Hepatocyte (in vitro differentiated cells): ENCODE data around the gene TBC1D22B. TPM values are rescaled to one million over a fixed set of nuclear protein-coding genes. Genes with fewer than 3 reads are reported as not detected.
"Not testable (repeated sequence)": the region's sequence is repeated elsewhere in the genome, so short reads cannot be mapped to it uniquely, and the experiment has no call there.

Source experiments
- DNase-seq: peaks from one replicate; pipeline ENCODE4 v3.0.0-alpha.2; 2016; ENCODE audit warnings: low spot score
- H2AFZ ChIP-seq: fragments of 200-600 bp; sonication (generic); 2 replicates; pipeline ENCODE4 v1.6.0; 2016; ENCODE audit warnings: antibody characterized with exemption, mild to moderate bottlenecking
- H3K27ac ChIP-seq: fragments of 200-600 bp; sonication (generic); 2 replicates; pipeline ENCODE4 v1.5.1; 2016; ENCODE audit warnings: mild to moderate bottlenecking
- H3K27me3 ChIP-seq: fragments of 200-600 bp; sonication (generic); 2 replicates; pipeline ENCODE4 v1.6.1; 2016
- H3K36me3 ChIP-seq: fragments of 200-600 bp; sonication (generic); replicated peaks from 2 replicates; pipeline ENCODE4 v1.5.1; 2016; ENCODE audit warnings: low read depth; ENCODE audit not compliant: insufficient read depth
- H3K4me1 ChIP-seq: fragments of 200-600 bp; sonication (generic); 2 replicates; pipeline ENCODE4 v1.5.1; 2016; ENCODE audit warnings: mild to moderate bottlenecking, moderate library complexity; ENCODE audit not compliant: insufficient read depth
- H3K4me2 ChIP-seq: fragments of 200-600 bp; sonication (generic); 2 replicates; pipeline ENCODE4 v1.6.0; 2016
- H3K4me3 ChIP-seq: fragments of 200-600 bp; sonication (generic); 2 replicates; pipeline ENCODE4 v1.5.1; 2016; ENCODE audit warnings: mild to moderate bottlenecking
- H3K79me2 ChIP-seq: fragments of 200-600 bp; sonication (generic); 2 replicates; pipeline ENCODE4 v1.6.0; 2017; ENCODE audit warnings: mild to moderate bottlenecking
- H3K9me2 ChIP-seq: fragments of 200-600 bp; sonication (generic); replicated peaks from 2 replicates; pipeline ENCODE4 v1.6.0; 2017; ENCODE audit warnings: mild to moderate bottlenecking; ENCODE audit not compliant: insufficient read depth
- H3K9me3 ChIP-seq: fragments of 200-600 bp; sonication (generic); 2 replicates; pipeline ENCODE4 v1.5.1; 2016; ENCODE audit warnings: low read depth, mild to moderate bottlenecking
- H4K20me1 ChIP-seq: fragments of 200-600 bp; sonication (generic); 2 replicates; pipeline ENCODE4 v1.6.0; 2016; ENCODE audit warnings: mild to moderate bottlenecking; ENCODE audit not compliant: insufficient read depth, poor library complexity, severe bottlenecking
- CTCF ChIP-seq: fragments of 200-600 bp; sonication (generic); IDR thresholded peaks from 2 replicates; pipeline ENCODE4 v1.5.1; 2016; ENCODE audit warnings: antibody characterized with exemption, mild to moderate bottlenecking; ENCODE audit not compliant: poor library complexity
- EZH2 ChIP-seq: fragments of 200-600 bp; sonication (generic); IDR thresholded peaks from 2 replicates; pipeline ENCODE4 v1.6.1; 2016; ENCODE audit warnings: antibody characterized with exemption, mild to moderate bottlenecking, borderline replicate concordance
- EZH2phosphoT487 ChIP-seq: fragments of 200-600 bp; sonication (generic); IDR thresholded peaks from one replicate; pipeline ENCODE4 v1.6.1; 2018; ENCODE audit warnings: antibody characterized with exemption, mild to moderate bottlenecking, low read depth, moderate library complexity; ENCODE audit not compliant: unreplicated experiment, severe bottlenecking
- WGBS: methylation state at CpG from one replicate; pipeline ENCODE4 v1.1.6; 2016; ENCODE audit warnings: low lambda C conversion rate; ENCODE audit errors: missing lambda C conversion rate; 5-methylcytosine and 5-hydroxymethylcytosine counted together
- polyA plus RNA-seq: library from polyadenylated mRNA; unstranded; fragments of >200 nt; fragmentation: Nextera tagmentation; extraction: Ambion mirVana; gene quantifications from 2 replicates; pipeline ENCODE4 v1.2.1, GENCODE V29; 2016
- total RNA-seq: library from RNA; depleted of rRNA; stranded (reverse); fragments of >200 nt; gene quantifications from 2 replicates; pipeline ENCODE4 v1.2.3, GENCODE V29; 2014

Gene TBC1D22B
- total and polyA plus RNA-seq, 2 experiments from 2014 or later, result 5.2 to 8.2 TPM

- DNase-seq, result no peak
- Histone ChIP-seq H3K79me2 (no peaks in the 10 kb centered on the region), H3K9me2 (no peaks in the 10 kb centered on the region), H2AFZ (no peak overlapping the region), H3K9me3 (no peaks in the 10 kb centered on the region), H3K36me3 (no peaks in the 10 kb centered on the region), H4K20me1 (no peaks in the 10 kb centered on the region), H3K4me1 (peaks cover 24% of the 10 kb centered on the region), H3K4me3 (no peak overlapping the region), H3K4me2 (no peak overlapping the region), H3K27ac (peak overlapping the region; percentile 93), H3K27me3 (no peaks in the 10 kb centered on the region)
- WGBS, result 44% methylated on average over 3 of the region's 3 CpGs
- TF ChIP-seq CTCF (no peak), EZH2phosphoT487 (no peak), EZH2 (no peak)
Measured at GRCh38 chr6:37323580-37323979, 66.0 kb downstream of the TBC1D22B start.

GRCh38 chr6:37324131-37325033 is 66.8 kb downstream of the TBC1D22B start:
- Histone ChIP-seq H3K27ac (peak overlapping the region; percentile 93), H4K20me1 (no peaks in the 10 kb centered on the region), H3K79me2 (no peaks in the 10 kb centered on the region), H3K36me3 (no peaks in the 10 kb centered on the region), H3K4me2 (peak overlapping the region; percentile 11), H3K4me1 (peaks cover 24% of the 10 kb centered on the region), H3K27me3 (no peaks in the 10 kb centered on the region), H3K4me3 (no peak overlapping the region), H3K9me3 (no peaks in the 10 kb centered on the region), H3K9me2 (no peaks in the 10 kb centered on the region), H2AFZ (no peak overlapping the region)
- 71% methylated on average over 4 of the region's 4 CpGs for WGBS
- no peak for TF ChIP-seq CTCF
- TF ChIP-seq EZH2phosphoT487, result no peak
- no peak for TF ChIP-seq EZH2
- DNase-seq, result no peak

DNA sequence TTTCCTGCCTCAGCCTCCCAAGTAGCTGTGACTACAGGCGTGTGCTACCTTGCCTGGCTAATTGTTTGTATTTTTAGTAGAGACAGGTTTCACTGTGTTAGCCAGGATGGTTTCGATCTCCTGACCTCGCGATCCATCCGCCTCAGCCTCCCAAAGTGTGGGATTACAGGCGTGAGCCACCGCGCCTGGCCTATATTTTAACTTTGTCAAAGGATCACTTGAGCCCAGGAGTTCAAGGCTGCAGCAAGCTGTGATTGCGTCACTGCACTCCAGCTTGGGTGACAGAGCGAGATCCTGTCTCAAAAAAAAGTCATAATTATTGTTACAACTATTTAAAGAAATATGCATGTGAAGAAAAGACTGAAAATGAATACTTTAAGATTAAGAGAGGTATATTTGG is 72.8 kb downstream of the TBC1D22B start:
- H2AFZ ChIP-seq, H3K27me3 ChIP-seq, H3K9me2 ChIP-seq, H3K36me3 ChIP-seq, H3K9me3 ChIP-seq, H3K27ac ChIP-seq, H3K4me2 ChIP-seq, H4K20me1 ChIP-seq, H3K79me2 ChIP-seq, DNase-seq, H3K4me3 ChIP-seq, H3K4me1 ChIP-seq: not testable (repeated sequence)
- 91% methylated on average over 10 of the region's 10 CpGs for WGBS

- Histone ChIP-seq H3K9me2 (no peaks in the 10 kb centered on the region), H3K36me3 (no peaks in the 10 kb centered on the region), H3K4me3 (no peak overlapping the region), H3K79me2 (no peaks in the 10 kb centered on the region), H3K4me1 (no peaks in the 10 kb centered on the region), H3K4me2 (no peak overlapping the region), H3K27ac (no peak overlapping the region), H4K20me1 (no peaks in the 10 kb centered on the region), H2AFZ (no peak overlapping the region), H3K27me3 (no peaks in the 10 kb centered on the region), H3K9me3 (no peaks in the 10 kb centered on the region)
- 99% methylated on average over 13 of the region's 13 CpGs for WGBS
- DNase-seq, result no peak
- no peak for TF ChIP-seq EZH2
- no peak for TF ChIP-seq EZH2phosphoT487
- TF ChIP-seq CTCF, result no peak
Measured at GRCh38 chr6:37331047-37331446, 73.5 kb downstream of the TBC1D22B start.
